T follicular helper cell (primary cell): ENCODE data around the gene KRTAP10-5.

Experiments
- DNase-seq: peaks from one replicate; pipeline ENCODE4 v3.0.0-alpha.2; 2020; ENCODE audit warnings: low read depth

Gene KRTAP10-5

GRCh38 chr21:44530221-44530902 lies 50.0 kb downstream of the KRTAP10-5 start:
- DNase-seq: no peak

- no peak for DNase-seq
Measured at GRCh38 chr21:44529503-44530125, 50.8 kb downstream of the KRTAP10-5 start.
